Adrenal gland (tissue), 5 donors: Measurements from ENCODE around the gene DVL1.

ENCODE experiments used
- POLR2A ChIP-seq, 2 donors: fragments of 450-650 bp; IDR thresholded peaks; one replicate each; pipeline ENCODE4 v1.6.1; 2017; ENCODE audit warnings: antibody characterized with exemption in 2 of 2, mild to moderate bottlenecking in 2 of 2, moderate library complexity in 1 of 2
- TF ChIP-seq, protein P1 (sequence below), 6 experiments: fragments of 450-650 bp in 4 of 6; fragments of 200-600 bp in 2 of 6; sonication (generic) in 1 of 6; IDR thresholded peaks; 1 replicate in 5 of 6; 2 replicates in 1 of 6; pipeline versions ENCODE4 v1.5.1 to v1.8.0; 2016 to 2021; ENCODE audit warnings: antibody characterized with exemption in 6 of 6, mild to moderate bottlenecking in 2 of 6, moderate library complexity in 1 of 6
- donor health status: DM: no; HTN: no; CAD: no.

DNA sequence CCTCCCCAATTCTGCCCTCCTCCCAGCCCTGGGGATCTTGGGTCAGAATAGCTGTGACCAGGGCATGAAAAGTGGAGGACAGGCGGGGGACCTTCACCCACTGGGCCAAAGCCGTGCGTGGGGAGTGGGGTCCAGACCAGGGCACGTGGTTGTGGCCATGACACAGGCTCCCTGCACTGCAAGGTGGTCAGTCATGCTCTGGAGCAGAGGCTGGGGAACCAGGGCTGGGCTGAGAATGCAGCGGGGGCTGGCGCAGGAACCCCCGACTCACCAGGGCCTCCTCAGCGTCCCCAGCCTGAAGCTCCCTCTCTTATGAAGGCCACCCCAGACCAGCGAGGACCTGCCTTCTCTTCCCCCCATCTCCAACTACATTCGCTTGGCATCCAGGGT lies 2.7 kb downstream of the DVL1 start:
- TF ChIP-seq, protein P1, sequence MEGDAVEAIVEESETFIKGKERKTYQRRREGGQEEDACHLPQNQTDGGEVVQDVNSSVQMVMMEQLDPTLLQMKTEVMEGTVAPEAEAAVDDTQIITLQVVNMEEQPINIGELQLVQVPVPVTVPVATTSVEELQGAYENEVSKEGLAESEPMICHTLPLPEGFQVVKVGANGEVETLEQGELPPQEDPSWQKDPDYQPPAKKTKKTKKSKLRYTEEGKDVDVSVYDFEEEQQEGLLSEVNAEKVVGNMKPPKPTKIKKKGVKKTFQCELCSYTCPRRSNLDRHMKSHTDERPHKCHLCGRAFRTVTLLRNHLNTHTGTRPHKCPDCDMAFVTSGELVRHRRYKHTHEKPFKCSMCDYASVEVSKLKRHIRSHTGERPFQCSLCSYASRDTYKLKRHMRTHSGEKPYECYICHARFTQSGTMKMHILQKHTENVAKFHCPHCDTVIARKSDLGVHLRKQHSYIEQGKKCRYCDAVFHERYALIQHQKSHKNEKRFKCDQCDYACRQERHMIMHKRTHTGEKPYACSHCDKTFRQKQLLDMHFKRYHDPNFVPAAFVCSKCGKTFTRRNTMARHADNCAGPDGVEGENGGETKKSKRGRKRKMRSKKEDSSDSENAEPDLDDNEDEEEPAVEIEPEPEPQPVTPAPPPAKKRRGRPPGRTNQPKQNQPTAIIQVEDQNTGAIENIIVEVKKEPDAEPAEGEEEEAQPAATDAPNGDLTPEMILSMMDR (IDR thresholded peaks at IDR 0.05): no peak
- no peak for TF ChIP-seq POLR2A (IDR thresholded peaks at IDR 0.05)
